ENCODE measurements around the gene FRMD4A. TPM values are rescaled to one million over a fixed set of nuclear protein-coding genes. Genes with fewer than 3 reads are reported as not detected.

The FRMD4A gene
- total and polyA plus RNA-seq, 8 donors: 6.9 to 25.3 (median 11.3) TPM

DNA sequence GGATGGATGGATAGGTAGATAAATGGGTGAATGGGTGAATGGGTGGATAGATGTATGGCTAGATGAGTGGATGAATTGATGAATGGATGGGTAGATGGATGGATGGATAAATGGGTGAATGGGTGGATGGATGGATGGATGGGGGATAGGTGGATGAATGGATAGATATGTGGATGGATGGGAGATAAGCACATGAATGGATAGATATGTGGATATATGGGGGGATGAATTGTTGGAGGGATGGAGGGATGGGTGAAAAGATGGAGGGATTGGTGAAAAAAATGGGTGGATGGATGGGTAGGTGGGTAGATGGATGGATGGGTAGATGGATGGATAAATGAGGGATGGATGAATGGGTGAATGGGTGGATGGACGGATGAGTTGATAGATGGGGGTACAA lies 196.4 kb downstream of the FRMD4A start:
- intact Hi-C loops (cut with DNase I; ENCODE audit: low total_unique reads): no loop called here
- DNase-seq: no peak
- no peak overlapping the region for H3K4me3 ChIP-seq
- WGBS, 5 donors: 73 to 93% (median 84%) methylated on average over 1 of the region's 1 CpG
- H3K9me3 ChIP-seq: no peaks in the 10 kb centered on the region
- no peaks in the 10 kb centered on the region for H3K36me3 ChIP-seq
- TF ChIP-seq POLR2A (IDR thresholded peaks at IDR 0.05) (no peak), POLR2AphosphoS5 (IDR thresholded peaks at IDR 0.05) (no peak), EP300 (IDR thresholded peaks at IDR 0.05) (no peak), CTCF (IDR thresholded peaks at IDR 0.05) (no peak)
- H3K27ac ChIP-seq: no peak overlapping the region
- no peaks in the 10 kb centered on the region for H3K4me1 ChIP-seq
- no peaks in the 10 kb centered on the region for H3K27me3 ChIP-seq

DNA sequence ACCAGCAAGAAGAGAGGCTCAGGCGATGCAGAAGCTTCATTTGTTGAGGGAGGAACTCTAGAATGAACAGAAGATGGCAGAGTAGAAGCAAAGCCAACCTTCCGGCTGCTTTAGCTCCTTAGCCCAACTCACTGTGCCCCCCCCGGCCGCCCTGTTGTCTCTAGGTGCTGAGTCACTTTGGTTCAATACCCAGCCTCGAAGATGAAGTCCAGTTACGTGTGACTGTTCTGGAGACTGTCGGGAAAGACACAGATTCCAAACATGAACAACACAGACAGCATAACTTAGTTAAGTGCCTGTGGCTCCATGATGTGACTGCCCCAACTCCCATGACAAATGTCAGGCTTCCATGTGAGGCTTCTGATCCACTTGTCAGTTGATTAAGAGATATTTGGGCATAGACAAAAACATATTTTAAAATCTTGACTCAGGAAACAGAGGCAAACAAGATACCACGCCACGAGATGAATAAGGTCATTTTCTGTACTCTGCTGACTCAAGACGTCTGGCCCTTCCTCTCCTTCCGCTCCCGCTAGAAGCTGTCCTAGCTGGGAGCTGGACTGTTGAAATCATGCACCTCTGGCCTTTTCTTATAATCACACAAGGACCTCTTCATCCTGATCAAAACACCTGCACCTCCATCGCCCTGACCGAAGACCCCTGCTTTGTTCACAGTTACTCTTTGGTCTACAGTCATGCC lies 199.3 kb downstream of the FRMD4A start:
- H3K4me1 ChIP-seq: no peaks in the 10 kb centered on the region
- no peak overlapping the region for H3K4me3 ChIP-seq
- H3K27me3 ChIP-seq: no peaks in the 10 kb centered on the region
- TF ChIP-seq POLR2AphosphoS5 (IDR thresholded peaks at IDR 0.05): no peak
- TF ChIP-seq POLR2A (IDR thresholded peaks at IDR 0.05): no peak
- no peak for TF ChIP-seq EP300 (IDR thresholded peaks at IDR 0.05)
- no peak for TF ChIP-seq CTCF (IDR thresholded peaks at IDR 0.05)
- 81 to 89% (median 86%) methylated on average over 14 of the region's 14 CpGs for WGBS, 5 donors
- no peak for DNase-seq
- H3K36me3 ChIP-seq: no peaks in the 10 kb centered on the region
- H3K9me3 ChIP-seq: no peaks in the 10 kb centered on the region
- H3K27ac ChIP-seq: no peak overlapping the region
- intact Hi-C loops (cut with DNase I; ENCODE audit: low total_unique reads): no loop called here

- 72 to 97% (median 79%) methylated on average over 3 to 4 of the region's 4 CpGs for WGBS, 5 donors
- Histone ChIP-seq H3K27ac (no peak overlapping the region), H3K36me3 (no peaks in the 10 kb centered on the region), H3K4me1 (no peaks in the 10 kb centered on the region), H3K4me3 (no peak overlapping the region), H3K9me3 (no peaks in the 10 kb centered on the region), H3K27me3 (no peaks in the 10 kb centered on the region)
- intact Hi-C loops (cut with DNase I; ENCODE audit: low total_unique reads): no loop called here
- no peak for DNase-seq
- TF ChIP-seq EP300 (IDR thresholded peaks at IDR 0.05) (no peak), POLR2AphosphoS5 (IDR thresholded peaks at IDR 0.05) (no peak)
Observed at GRCh38 chr10:14129770-14130169, 201.0 kb downstream of the FRMD4A start.

DNA sequence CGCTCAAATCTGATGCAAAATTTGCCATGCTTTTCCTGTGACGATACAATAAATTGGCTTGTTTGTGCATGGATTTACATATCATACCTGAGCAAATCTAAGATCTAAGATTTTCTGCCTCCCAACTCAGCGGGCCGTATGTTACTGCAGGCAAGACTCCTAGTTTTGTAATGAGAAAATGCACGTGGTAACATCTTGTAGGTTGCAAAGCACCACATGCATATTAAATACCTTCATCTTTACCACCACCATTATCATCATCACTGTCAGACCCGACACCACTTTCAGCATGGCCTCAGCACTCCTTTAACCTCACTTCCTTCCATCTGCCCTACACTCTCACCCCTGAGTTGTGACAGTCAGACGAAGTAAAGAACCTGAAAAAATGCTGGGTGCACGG lies 202.2 kb downstream of the FRMD4A start:
- intact Hi-C loops (cut with DNase I; ENCODE audit: low total_unique reads): no loop called here
- H3K9me3 ChIP-seq: no peaks in the 10 kb centered on the region
- H3K36me3 ChIP-seq: no peaks in the 10 kb centered on the region
- H3K27ac ChIP-seq: no peak overlapping the region
- TF ChIP-seq EP300 (IDR thresholded peaks at IDR 0.05): no peak
- no peak for TF ChIP-seq POLR2A (IDR thresholded peaks at IDR 0.05)
- TF ChIP-seq POLR2AphosphoS5 (IDR thresholded peaks at IDR 0.05): no peak
- TF ChIP-seq CTCF (IDR thresholded peaks at IDR 0.05): no peak
- H3K4me1 ChIP-seq: no peaks in the 10 kb centered on the region
- H3K4me3 ChIP-seq: no peak overlapping the region
- DNase-seq: no peak
- no peaks in the 10 kb centered on the region for H3K27me3 ChIP-seq
- 72 to 89% (median 80%) methylated on average over 8 of the region's 8 CpGs for WGBS, 5 donors

DNA sequence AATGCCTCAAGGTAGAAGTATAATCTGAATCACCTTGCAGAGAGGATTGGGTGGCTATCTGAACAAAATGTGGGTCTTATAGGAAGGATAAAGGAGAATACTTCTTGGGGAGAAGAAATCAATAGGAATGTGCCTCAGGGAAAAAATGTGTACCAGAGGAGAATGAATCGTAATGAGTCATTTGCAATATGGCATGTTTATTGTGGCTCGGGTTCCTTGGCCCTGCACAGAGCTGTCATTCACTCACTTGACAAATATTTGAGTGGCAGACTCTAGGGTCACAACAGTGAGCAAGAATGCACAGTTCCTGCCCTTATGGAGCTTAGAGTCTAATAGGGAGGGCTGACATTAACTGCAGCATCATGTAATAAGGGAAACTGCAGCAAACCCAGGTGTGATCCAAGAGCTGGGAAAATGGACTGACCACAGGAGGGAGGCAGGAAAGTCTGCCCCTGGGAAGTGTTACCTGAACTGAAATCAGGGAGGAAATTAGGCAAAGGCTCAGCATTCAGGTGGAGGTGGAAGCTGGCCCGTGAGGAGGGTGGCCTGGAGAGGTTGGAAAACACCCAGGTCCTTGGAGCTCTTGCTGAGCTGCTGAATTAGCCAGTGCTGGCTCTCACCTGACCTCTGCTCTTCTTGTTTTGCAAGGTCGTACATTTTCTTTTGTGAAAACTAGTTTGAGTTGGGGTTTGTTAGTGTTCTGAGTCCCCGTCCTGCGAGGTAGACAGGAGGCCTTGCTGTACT lies 203.9 kb downstream of the FRMD4A start:
- Histone ChIP-seq H3K36me3 (no peaks in the 10 kb centered on the region), H3K4me3 (no peak overlapping the region), H3K4me1 (no peaks in the 10 kb centered on the region), H3K27me3 (no peaks in the 10 kb centered on the region), H3K27ac (no peak overlapping the region), H3K9me3 (no peaks in the 10 kb centered on the region)
- no peak for DNase-seq
- WGBS, 5 donors: 68 to 79% (median 76%) methylated on average over 6 of the region's 6 CpGs
- TF ChIP-seq EP300 (IDR thresholded peaks at IDR 0.05) (no peak), POLR2AphosphoS5 (IDR thresholded peaks at IDR 0.05) (no peak), POLR2A (IDR thresholded peaks at IDR 0.05) (no peak), CTCF (IDR thresholded peaks at IDR 0.05) (no peak)
- intact Hi-C loops (cut with DNase I; ENCODE audit: low total_unique reads): no loop called here

Data from stomach (tissue), 9 donors.